ENCODE data around the gene TCERG1.

TCERG1 gene

DNA sequence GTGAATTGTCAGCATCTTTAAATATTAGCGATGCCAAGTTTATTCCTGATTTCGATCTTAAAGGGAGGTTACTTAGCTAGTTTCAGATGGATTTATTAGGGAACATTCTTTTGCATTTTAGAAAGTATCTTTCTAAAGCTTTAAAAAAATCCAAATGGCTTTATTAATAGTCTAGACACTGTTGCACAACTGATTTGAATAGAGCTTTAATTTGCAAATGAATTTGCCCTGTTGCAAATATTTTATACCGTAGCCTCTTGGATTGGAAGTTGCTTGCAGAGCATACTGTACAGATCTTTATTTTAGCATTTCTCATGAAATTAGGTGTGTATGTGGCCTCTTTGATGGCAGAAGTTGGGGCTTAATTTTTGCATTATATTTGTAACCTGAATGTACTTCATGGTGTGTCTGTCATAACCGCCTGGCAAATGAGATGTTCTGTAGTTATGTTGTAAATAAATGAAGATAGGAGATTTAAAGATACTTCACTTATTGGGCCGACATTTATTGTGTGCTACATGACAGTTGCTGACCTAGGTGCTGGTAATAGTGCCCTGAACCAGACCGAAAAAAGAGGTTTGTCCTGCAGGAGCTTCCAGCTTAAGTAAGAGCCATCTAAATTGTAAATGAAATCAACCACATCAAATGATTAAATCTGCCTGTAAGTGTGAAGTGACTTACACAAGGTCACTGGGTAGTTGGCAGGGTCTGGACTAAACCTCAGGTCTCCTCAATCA lies 1.8 kb downstream of the TCERG1 start:
- DNase-seq (ENCODE audit: low read depth, low spot score), result no peak
- CTCF ChIA-PET, result interaction anchor here (0.7 to 1.8 kb wide), 3 partner anchors 10 to 39 kb away, joined by 3 to 5 read pairs (median 5); no protein-coding TSS in a partner anchor
- TF ChIP-seq, protein P1, sequence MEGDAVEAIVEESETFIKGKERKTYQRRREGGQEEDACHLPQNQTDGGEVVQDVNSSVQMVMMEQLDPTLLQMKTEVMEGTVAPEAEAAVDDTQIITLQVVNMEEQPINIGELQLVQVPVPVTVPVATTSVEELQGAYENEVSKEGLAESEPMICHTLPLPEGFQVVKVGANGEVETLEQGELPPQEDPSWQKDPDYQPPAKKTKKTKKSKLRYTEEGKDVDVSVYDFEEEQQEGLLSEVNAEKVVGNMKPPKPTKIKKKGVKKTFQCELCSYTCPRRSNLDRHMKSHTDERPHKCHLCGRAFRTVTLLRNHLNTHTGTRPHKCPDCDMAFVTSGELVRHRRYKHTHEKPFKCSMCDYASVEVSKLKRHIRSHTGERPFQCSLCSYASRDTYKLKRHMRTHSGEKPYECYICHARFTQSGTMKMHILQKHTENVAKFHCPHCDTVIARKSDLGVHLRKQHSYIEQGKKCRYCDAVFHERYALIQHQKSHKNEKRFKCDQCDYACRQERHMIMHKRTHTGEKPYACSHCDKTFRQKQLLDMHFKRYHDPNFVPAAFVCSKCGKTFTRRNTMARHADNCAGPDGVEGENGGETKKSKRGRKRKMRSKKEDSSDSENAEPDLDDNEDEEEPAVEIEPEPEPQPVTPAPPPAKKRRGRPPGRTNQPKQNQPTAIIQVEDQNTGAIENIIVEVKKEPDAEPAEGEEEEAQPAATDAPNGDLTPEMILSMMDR (IDR thresholded peaks at IDR 0.05; ENCODE audit: insufficient read depth, low read length, missing control alignments), result no peak
- POLR2A ChIA-PET, result interaction anchor here (0.5 kb wide), 1 partner anchor 10 kb away, joined by 3 read pairs; no protein-coding TSS in a partner anchor
- H3K4me3 ChIP-seq (ENCODE audit: low read depth, low read length), result no peak overlapping the region; the same call in 1 of the 2 replicates

DNA sequence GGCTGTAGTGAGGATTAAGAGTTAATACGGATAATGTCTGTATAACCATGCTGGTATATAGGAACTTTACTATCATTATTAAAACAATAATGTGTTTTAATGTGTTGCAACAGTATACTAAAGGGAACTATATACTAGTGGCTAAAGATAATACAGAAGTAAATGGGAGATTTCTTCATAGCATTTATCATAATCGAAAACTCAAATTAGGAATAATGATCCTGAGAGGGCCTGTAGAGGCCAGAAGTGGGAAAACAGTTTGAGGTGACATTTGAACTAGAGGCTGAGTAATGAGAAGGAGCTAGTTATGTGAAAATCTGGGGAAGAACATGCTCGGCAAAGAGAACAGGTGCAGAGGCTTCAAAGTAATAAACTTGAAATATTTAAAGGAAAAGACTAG lies 2.9 kb downstream of the TCERG1 start:
- POLR2A ChIA-PET, result interaction anchor here (0.7 kb wide), 1 partner anchor 10 kb away, joined by 3 read pairs; no protein-coding TSS in a partner anchor
- no peak for DNase-seq (ENCODE audit: low read depth, low spot score)
- TF ChIP-seq, protein P1 (IDR thresholded peaks at IDR 0.05; ENCODE audit: insufficient read depth, low read length, missing control alignments), result no peak
- CTCF ChIA-PET, result interaction anchor here (0.9 to 2.4 kb wide), 3 partner anchors 9 to 17 kb away, joined by 4 to 8 read pairs (median 6); no protein-coding TSS in a partner anchor
- no peak overlapping the region for H3K4me3 ChIP-seq (ENCODE audit: low read depth, low read length)

DNA sequence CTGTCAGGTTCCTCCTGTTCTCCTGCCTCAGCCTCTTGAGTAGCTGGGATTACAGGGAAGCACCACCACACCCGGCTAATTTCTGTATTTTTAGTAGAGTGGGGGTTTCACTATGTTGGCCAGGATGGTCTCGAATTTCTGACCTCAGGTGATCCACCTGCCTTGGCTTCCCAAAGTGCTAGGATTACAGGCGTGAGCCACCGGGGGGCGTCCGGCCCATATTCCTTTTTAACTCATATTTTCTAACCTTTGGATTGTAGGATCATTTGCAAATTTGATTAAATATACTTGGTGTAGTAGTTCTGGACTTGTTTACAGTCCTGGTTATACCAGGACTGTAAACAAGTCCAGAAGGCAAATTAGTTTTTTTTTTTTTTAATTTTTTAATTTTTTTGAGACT lies 4.3 kb downstream of the TCERG1 start:
- DNase-seq (ENCODE audit: low read depth, low spot score), result no peak
- ChIA-PET POLR2A (no interaction called here), CTCF (interaction anchor here (2.4 kb wide), 1 partner anchor 10 kb away, joined by 8 read pairs; no protein-coding TSS in a partner anchor)
- H3K4me3 ChIP-seq (ENCODE audit: low read depth, low read length), result no peak overlapping the region
- TF ChIP-seq, protein P1 (IDR thresholded peaks at IDR 0.05; ENCODE audit: insufficient read depth, low read length, missing control alignments), result no peak

DNA sequence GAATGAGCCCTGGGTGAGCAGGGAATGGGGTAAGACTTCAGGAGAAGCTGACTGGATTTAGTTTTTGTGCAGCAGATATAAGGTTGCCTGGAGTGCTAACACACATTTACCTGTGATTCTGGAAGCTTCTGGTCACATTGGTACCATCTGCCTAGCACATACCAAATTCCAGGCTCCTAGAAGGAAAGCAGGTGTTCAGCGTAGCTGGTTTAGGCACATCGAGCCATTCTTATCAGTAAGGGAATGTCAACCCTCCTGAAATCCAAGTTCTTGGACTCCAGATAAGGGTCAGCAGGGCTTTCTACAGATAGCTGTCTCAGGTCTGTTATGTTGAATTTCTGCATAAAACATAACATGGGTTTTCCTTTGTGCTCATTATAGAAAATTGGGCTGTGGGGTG lies 10.3 kb downstream of the TCERG1 start:
- POLR2A ChIA-PET, result no interaction called here

DNA sequence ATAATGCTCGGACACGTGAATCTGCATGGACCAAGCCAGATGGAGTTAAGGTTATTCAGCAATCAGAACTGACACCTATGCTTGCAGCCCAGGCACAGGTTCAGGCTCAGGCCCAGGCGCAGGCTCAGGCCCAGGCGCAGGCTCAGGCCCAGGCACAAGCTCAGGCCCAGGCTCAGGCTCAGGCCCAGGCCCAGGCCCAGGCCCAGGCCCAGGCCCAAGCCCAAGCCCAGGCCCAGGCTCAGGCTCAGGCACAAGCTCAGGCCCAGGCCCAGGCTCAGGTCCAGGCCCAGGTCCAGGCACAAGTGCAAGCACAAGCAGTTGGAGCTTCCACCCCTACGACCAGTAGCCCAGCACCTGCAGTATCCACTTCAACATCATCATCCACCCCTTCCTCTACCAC lies 11.8 kb downstream of the TCERG1 start:
- TF ChIP-seq, protein P1 (IDR thresholded peaks at IDR 0.05; ENCODE audit: insufficient read depth, low read length, missing control alignments), result no peak
- ChIA-PET POLR2A (interaction anchor here (0.6 kb wide), 1 partner anchor 10 kb away, joined by 3 read pairs; no protein-coding TSS in a partner anchor), CTCF (interaction anchor here (1.8 to 6.1 kb wide), 4 partner anchors 8 to 12 kb away, joined by 4 to 31 read pairs (median 7); partner anchors contain the start of gene TCERG1)
- H3K4me3 ChIP-seq (ENCODE audit: low read depth, low read length), result no peak overlapping the region
- DNase-seq (ENCODE audit: low read depth, low spot score), result no peak

More for the DNA sequence above, 10.3 kb downstream of the TCERG1 start:
- CTCF ChIA-PET, result interaction anchor here (2.6 to 6.1 kb wide), 2 partner anchors 9 to 11 kb away, joined by 9 to 31 read pairs; partner anchors contain the start of gene TCERG1
- TF ChIP-seq, protein P1 (IDR thresholded peaks at IDR 0.05; ENCODE audit: insufficient read depth, low read length, missing control alignments), result no peak
- no peak for DNase-seq (ENCODE audit: low read depth, low spot score)
- H3K4me3 ChIP-seq (ENCODE audit: low read depth, low read length), result no peak overlapping the region

DNA sequence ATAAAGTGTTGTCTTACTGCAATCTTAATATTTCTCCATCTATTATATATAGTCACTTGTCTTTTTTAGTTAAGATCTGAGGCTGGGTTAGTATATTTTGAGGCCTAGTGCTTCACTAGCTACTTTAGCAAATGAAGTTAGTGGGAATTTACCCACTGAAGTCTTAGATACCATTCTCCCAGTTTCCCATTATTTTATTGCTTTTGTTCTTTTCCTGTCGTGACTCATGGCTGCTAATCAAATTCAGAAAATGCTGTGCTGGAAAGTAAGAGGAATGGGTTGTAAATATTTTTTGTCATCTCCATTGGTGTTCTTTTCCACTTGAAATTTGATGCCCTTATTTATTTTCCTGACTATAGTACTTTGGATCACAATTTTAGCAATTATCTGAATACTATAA lies 14.2 kb downstream of the TCERG1 start:
- no peak overlapping the region for H3K4me3 ChIP-seq (ENCODE audit: low read depth, low read length)
- TF ChIP-seq, protein P1 (IDR thresholded peaks at IDR 0.05; ENCODE audit: insufficient read depth, low read length, missing control alignments), result no peak
- DNase-seq (ENCODE audit: low read depth, low spot score), result no peak
- POLR2A ChIA-PET, result no interaction called here
- CTCF ChIA-PET, result interaction anchor here (2.3 kb wide), 1 partner anchor 11 kb away, joined by 8 read pairs; no protein-coding TSS in a partner anchor
